Pulmonary artery endothelial cell (primary cell): Measurements from ENCODE around the gene NPR1. TPM values are rescaled to one million over a fixed set of nuclear protein-coding genes. Genes with fewer than 3 reads are reported as not detected.
"Not testable (repeated sequence)": the region's sequence is repeated elsewhere in the genome, so short reads cannot be mapped to it uniquely, and the experiment has no call there.

ENCODE experiments used
- DNase-seq: peaks from one replicate; pipeline ENCODE4 v3.0.0-alpha.2; 2011; ENCODE audit warnings: low read depth, low spot score
- total RNA-seq: library from RNA; depleted of rRNA; stranded (reverse); fragments of >200 nt; gene quantifications from 2 replicates; pipeline ENCODE4 v1.2.3, GENCODE V29; 2014

The NPR1 gene
- total RNA-seq, 1 donor from 2014 or later: 18.5 TPM

DNA sequence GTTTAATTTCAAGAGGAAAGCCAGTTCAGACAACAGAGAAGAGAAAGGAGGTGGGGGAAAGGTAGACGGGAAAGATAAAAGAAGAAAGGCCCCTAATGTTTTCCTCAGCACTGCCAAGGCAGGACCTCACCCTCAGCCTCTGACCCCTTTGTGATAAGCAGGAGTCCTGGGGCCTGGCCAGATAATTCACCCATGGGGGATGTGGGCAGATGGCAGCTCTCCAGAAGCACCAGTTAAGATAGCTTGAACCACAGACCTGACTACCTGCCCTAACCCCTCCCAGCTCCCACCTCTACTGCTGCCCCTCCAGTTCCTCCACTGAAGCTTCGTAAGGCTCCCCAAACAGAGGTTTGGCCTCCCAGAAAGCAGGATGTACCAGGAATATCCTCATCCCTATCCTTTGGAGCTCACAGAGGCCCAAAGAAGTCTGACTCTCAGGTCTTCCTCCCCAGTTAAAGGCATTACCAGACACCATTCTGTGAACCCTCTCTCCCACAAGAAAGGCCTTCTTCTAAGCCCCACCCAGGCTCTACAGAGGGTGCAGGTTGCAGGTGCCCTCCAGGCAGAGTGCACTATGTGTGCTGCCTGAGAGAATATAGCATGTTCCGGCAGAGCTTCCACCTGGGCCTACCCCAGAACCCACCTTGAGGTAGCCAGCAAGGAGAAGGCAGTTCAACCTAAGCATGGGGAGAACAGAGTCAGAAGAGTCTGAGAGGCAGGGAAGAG is 29.2 kb upstream of the NPR1 start:
- no peak for DNase-seq

GRCh38 chr1:153649863-153650235 is 28.6 kb upstream of the NPR1 start:
- no peak for DNase-seq

GRCh38 chr1:153651771-153652170 is 26.7 kb upstream of the NPR1 start:
- no peak for DNase-seq

DNA sequence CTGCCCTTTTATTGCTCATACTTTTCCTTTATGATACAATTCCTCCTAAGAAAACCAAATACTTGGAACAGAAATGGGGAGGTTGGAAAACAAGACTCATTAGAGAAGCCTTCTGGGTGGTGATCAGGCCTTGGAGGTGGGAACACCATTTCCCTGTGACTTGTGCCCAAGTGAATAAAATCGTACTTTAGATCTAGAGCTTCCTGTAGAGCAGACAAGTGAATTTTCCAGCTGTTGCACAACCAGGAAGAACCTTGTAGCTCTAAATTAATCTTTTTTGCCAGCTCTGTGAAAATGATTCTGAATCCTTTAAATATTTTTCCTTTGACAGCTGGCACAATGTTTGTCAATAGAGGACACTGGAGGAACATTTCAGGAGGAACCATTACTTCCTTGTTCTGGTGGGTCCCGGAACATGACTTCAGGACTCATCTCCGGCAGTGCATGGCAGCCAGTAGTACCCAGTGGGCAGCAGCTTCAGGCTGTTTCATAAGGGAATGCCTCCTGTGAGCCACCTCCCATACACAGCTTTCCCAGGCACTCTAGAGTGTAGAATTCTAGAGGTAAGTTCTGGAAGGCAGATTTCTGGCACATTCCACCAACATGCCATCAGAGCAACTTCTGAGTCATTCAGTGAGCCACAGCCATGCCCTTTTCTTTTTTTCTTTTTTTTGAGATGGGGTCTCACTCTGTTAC is 25.5 kb upstream of the NPR1 start:
- DNase-seq: no peak

DNA sequence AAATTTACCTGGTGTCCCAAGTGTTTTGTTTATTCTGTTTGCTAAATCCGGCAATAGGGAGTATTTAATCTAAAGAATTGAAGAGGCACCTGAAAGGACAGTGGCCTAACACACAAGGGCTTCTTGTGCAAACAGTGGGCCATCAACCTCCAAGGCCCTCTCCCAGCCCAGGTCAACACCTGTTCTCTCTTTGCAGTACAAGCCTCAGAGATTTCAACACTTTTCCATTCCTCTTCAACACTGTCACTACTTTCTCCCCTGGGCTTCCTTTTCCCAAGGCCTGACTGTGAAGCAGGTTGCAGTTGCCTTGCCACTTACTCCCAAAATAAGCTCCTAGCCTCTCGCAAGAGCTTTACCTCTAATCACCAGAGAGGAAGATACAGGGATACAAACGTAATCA is 23.2 kb upstream of the NPR1 start:
- no peak for DNase-seq

DNA sequence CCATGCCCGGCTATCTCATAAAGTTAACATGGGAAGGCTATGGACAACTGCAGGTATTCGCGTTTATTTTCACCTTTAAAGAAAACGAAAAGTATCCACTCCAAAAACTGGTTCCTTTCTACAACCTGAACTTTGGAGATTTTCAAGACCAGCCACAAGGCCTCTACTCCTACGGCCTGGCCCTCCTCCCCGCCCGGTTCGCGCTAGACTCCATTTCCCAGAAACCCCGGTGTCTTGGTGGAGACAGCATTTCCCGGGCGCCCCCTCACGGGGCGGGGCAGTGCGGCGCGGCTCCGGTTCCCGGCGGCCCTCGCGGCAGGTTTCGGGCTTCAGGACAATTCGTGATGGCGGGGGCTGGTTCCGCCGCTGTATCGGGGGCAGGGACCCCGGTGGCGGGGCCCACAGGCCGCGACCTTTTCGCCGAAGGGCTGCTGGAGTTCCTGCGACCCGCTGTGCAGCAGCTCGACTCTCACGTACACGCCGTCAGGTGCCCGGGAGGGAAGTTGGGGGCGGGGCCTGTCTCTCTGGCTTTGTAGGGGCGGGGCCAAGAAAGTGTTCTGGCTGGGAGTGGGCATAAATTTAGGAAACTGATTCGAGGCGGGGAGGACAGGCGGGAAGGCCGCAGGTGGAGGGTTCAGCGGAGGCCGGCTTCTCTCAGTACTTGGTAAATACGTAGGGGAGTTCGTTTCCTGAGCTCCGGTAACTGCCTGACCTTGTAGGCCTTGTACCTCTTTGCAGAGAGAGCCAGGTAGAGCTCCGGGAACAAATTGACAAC is 19.9 kb upstream of the NPR1 start, which contains the start of gene SNAPIN:
Gene SNAPIN, plus strand, starts transcription at position 304 of the 775 bp plus-strand sequence. Its CDS starts 41 bp downstream, at position 345.
- DNase-seq: no peak

DNA sequence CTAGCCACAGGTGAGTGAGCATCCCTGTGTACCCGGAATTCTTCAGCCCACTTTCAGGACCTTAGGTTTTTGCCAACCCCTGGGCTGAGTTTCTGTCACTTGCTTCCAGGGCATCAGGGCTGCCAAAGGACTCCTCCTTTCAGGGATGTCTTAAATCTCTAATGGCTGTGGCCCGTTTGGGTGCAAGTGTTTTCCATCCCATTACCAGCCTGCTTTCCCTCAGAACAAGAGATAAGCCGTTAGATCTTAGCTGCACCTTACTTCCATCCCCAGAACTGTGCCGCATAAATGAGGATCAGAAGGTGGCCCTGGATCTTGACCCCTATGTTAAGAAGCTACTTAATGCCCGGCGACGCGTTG is 19.3 kb upstream of the NPR1 start:
- no peak for DNase-seq

DNA sequence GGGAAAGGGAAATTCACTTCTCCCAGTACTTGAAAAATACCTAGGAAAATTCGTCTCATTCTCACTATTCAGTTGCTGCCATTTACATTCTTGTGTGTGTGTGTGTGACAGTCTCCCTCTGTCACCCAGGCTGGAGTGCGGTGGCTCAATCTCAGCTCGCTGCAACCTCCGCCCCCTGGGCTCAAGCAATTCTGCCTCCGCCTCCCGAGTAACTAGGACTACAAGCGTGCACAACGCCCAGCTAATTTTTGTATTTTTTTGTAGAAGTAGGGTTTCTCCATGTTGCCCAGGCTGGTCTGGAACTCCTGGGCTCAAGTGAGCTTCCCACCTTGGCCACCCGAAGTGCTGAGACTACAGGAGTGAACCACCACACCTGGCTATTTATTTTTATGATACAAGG is 18.8 kb upstream of the NPR1 start:
- DNase-seq: no peak

- no peak for DNase-seq
These were observed 17.3 kb upstream of the NPR1 start for GRCh38 chr1:153661111-153661708.

- no peak for DNase-seq
These were observed 16.2 kb upstream of the NPR1 start for GRCh38 chr1:153662269-153662668.

DNA sequence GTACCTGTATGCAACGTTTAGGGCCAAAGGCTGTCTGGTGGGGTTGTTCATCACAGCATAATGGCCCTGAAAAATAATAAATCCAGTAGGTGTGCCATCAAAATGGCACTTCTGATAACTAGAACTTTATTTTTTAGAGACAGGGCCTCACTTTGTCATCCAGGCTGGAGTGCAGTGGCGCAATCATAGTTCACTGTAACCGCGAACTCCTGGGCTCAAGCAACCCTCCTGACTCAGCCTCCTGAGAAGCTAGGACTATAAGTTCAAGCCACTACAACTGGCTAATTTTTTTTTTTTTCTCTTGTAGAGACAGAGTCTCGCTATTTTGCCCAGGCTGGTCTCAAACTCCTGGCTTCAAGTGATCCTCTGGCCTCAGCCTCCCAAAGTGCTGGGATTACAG is 15.3 kb upstream of the NPR1 start:
- DNase-seq: no peak

GRCh38 chr1:153667439-153667838 is 11.0 kb upstream of the NPR1 start:
- no peak for DNase-seq

DNA sequence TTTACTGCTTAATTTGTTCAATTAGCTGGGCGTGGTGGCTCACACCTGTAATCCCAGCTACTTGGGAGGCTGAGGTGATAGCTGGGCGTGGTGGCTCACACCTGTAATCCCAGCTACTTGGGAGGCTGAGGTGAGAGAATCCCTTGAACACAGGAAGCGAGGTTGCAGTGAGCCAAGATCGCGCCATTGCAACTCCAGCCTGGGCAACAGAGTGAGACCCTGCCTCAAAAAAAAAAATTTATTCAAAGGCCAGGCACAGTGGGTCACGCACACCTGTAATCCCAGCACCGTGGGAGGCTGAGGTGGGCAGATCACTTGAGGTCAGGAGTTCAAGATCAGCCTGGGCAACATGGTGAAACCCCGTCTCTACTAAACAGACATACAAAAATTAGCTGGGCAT is 9.8 kb upstream of the NPR1 start:
- not testable (repeated sequence) for DNase-seq

DNA sequence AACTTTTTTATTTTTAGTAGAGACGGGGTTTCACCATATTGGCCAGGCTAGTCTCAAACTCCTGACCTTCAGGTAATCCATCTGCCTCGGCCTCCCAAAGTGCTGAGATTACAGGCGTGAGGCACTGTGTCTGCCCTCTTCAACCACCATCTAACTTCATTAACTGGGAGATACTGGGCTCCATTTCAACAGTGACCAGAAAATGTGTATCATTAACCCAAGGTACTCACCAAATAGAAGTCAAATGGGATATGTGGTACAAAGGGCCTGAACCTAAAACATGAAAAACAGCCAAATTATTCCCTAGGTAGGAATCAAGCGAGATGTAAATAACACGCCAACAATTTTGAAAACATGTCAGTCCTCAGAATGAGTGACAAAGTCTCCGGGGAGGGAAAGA is 8.9 kb upstream of the NPR1 start:
- no peak for DNase-seq

DNA sequence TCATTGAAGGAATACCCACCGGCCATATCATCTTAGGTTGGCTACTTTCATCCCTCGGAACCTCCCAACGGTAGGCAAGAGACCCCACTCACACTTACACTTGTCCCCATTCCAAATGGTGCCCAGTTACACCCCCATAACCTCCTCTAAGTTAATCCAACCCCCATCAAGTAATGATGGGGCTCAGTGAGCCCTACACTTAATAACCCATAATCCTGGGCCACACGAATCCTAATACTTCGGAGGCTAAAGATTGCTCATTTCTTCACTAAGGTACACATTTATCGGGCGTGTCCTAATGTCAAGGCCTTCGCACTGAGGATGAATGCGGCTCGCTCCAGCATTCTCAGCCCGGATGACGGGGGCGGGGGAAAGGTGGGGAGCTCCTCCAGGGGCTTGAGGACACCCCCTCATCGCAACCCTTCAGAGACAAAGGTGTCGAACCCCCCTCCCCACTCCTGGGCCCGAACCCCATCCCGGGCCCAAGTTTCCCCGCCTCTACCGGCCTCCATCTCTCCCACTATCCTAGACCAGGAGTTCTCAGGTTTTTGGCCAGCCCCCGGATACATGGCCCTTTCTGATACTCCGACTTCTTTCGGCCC is 8.1 kb upstream of the NPR1 start:
- no peak for DNase-seq

DNA sequence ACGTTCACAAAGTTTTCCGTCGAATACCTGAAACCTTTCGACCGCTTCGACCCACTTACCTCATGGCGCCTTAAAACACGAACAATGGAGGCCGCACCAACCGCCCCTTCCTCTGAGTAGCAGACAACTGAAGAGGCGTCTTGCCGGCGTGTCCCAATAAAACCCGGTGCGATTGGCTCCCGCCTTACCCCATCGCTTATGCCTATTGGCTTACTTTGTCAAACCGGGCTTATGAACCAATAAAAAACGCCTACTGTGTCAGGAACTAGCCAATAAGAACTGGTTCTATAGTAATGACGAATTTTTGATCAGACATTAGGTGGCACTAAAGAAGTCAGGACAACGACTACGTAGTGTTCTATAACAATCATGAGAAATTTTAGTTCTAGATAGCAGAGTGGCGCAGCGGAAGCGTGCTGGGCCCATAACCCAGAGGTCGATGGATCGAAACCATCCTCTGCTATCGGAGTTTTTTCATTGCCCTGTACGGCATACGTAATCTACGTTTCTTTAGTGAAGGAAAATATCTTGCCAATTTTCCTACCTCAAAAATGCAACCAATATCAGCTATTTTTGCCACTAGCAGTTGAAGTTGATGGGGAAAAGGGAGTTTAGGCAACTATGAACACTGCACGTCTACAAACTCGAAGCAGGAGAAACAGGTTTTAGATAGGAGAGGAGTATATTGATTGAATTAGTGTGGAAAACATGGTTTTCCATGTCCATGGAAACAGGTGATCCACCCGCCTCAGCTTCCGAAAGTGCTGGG is 7.4 kb upstream of the NPR1 start, which contains the start of gene ILF2:
Gene ILF2, minus strand, starts transcription at position 135 of the 769 bp plus-strand sequence. Its CDS starts 71 bp downstream, at position 64.
- peak; percentile 99 for DNase-seq

GRCh38 chr1:153671628-153672353 is 6.7 kb upstream of the NPR1 start:
- DNase-seq: not testable (repeated sequence)

DNA sequence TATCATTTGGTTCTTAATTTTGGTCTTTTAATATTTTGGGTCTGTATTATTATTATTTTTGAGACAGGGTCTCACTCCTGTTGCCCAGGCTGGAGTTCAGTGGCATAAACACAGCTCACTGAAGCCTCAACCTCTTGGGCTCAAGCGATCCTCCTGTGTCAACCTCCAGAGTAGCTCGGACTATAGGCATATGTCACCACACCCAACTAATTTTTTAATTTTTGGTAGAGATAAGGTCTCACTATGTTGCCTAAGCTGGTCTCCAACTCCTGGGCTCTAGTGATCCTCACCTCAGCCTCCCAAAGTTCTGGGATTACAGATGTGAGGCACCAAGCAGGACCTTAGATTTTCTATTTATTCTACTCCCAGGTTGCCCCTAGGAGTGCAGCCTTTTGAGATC is 5.0 kb upstream of the NPR1 start:
- no peak for DNase-seq

DNA sequence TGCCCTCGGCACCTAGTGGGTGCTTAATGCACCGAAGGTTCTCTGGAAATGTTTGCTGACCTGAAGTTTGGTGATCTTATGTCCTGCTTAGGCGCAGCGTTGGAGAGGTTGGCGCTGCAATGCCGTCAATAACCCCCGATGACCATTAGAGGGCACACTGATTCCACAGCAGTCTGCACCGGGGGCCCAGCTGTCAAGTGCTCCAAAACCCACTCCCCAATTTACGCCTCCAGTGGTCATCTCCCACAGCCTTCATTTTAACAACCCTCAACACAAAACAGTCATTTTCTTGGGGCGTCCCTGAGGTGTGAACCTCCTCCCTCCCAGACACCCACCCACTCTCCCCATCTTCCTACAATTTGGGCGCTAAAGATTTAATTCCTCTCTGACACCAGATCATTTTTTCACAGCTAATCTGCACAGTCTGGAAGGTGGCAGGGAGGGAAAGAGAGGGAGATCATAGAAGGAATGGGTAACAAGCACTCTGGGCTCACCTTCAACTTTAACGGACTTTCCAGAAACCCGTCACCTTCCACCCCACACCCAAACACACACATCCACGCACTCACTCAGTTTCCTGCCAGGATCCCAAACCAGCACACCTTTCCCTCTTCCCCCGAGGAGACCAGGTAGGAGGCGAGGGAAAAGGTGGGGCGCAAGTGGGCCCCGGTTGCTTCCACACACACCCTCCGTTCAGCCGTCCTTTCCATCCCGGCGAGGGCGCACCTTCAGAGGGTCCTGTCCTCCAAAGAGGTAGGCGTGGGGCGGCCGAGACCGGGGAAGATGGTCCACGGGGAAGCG is 570 bp upstream of the NPR1 start:
- no peak for DNase-seq
